HCT116 (cell line): ENCODE data around the gene ACOT11. TPM values are rescaled to one million over a fixed set of nuclear protein-coding genes. Genes with fewer than 3 reads are reported as not detected.

Experiments used
- ATAC-seq: fragments of 200-7000 bp; cut with Tn5 transposase; 2 replicates; pipeline ENCODE4 v1.9.1; 2020; ENCODE audit warnings: mild to moderate bottlenecking, moderate library complexity
- BruUV-seq: library from RNA; stranded (reverse); fragments of 400-500 nt; replicated peaks from 2 replicates; lab custom pipeline; 2021; lab: Mats Ljungman, UMichigan
- CTCF ChIA-PET: fragments of 300-600 bp; sonication (Branson Sonifier 250); formaldehyde crosslinking; loops from one replicate; lab custom pipeline; 2021; ENCODE audit warnings: antibody characterized with exemption; lab: Charles Lee
- POLR2A ChIA-PET: fragments of 300-600, 350-600 bp; sonication (Branson Sonifier 250); formaldehyde crosslinking; loops from one replicate; lab custom pipeline; 2021; ENCODE audit warnings: antibody characterized with exemption; lab: Charles Lee
- RAD21 ChIA-PET, 2 experiments: fragments of 300-600 bp; sonication (Branson Sonifier 250); formaldehyde crosslinking; loops; one replicate each; lab custom pipeline; 2023; ENCODE audit warnings: low total read pairs in 2 of 2; ENCODE audit not compliant: uncharacterized antibody in 2 of 2, unreplicated experiment in 2 of 2, low non-redundant PET in 1 of 2; lab: Charles Lee
- DNase-seq: peaks from one replicate; pipeline ENCODE4 v3.0.0-alpha.2; 2010; ENCODE audit warnings: low read depth, low spot score
- H2AFZ ChIP-seq: fragments of 200-600 bp; shearing (Covaris generic), sonication (generic); 2 replicates; pipeline ENCODE4 v1.6.1; 2017; ENCODE audit warnings: low read depth, mixed run types, mixed read lengths, antibody characterized with exemption, low read length; ENCODE audit not compliant: poor library complexity, severe bottlenecking
- H3K27ac ChIP-seq: 2 replicates; pipeline ENCODE4 v1.5.1; 2012; ENCODE audit warnings: low read depth, low read length
- H3K27me3 ChIP-seq: fragments of 200-600 bp; sonication (generic); 2 replicates; pipeline ENCODE4 v1.6.1; 2016; ENCODE audit warnings: mixed run types, low read length, mixed read lengths; ENCODE audit not compliant: insufficient read depth
- H3K36me3 ChIP-seq, 2 experiments: fragments of 200-500 bp in 1 of 2; fragments of 200-600 bp in 1 of 2; sonication (Bioruptor generic) in 1 of 2; sonication (generic) in 1 of 2; 2 replicates each; pipeline versions ENCODE4 v1.5.1 to v1.6.1; 2014 to 2016; ENCODE audit warnings: low read length in 2 of 2, inconsistent platforms in 1 of 2, mixed read lengths in 1 of 2, mixed run types in 1 of 2; ENCODE audit not compliant: insufficient read depth in 2 of 2, control insufficient read depth in 1 of 2
- H3K4me1 ChIP-seq, 2 experiments: fragments of 200-600 bp in 1 of 2; sonication (generic) in 1 of 2; 2 replicates each; pipeline versions ENCODE4 v1.5.1 to v1.6.1; 2012 to 2017; ENCODE audit warnings: low read length in 2 of 2, inconsistent platforms in 1 of 2, mild to moderate bottlenecking in 1 of 2, mixed read lengths in 1 of 2, mixed run types in 1 of 2, moderate library complexity in 1 of 2; ENCODE audit not compliant: insufficient read depth in 2 of 2, control insufficient read depth in 1 of 2
- H3K4me2 ChIP-seq: fragments of 200-600 bp; sonication (generic); 2 replicates; pipeline ENCODE4 v1.6.1; 2017; ENCODE audit warnings: mixed run types, low read length, mixed read lengths
- H3K4me3 ChIP-seq, 2 experiments: fragments of 200-600 bp in 1 of 2; sonication (generic) in 1 of 2; replicated peaks in 1 of 2; 2 replicates each; pipeline ENCODE4 v1.5.1; 2011 to 2016; ENCODE audit warnings: low read length in 2 of 2, control low read depth in 1 of 2, low read depth in 1 of 2, mild to moderate bottlenecking in 1 of 2, mixed read lengths in 1 of 2, mixed run types in 1 of 2
- H3K79me2 ChIP-seq: fragments of 200-600 bp; sonication (generic); 2 replicates; pipeline ENCODE4 v1.6.1; 2017; ENCODE audit warnings: mild to moderate bottlenecking, mixed run types, low read length, moderate library complexity, mixed read lengths; ENCODE audit not compliant: insufficient read depth
- H3K9ac ChIP-seq: fragments of 200-600 bp; sonication (generic); 2 replicates; pipeline ENCODE4 v1.6.1; 2016; ENCODE audit warnings: low read length, mixed read lengths
- H3K9me2 ChIP-seq: fragments of 200-600 bp; sonication (generic), shearing (Covaris generic); 2 replicates; pipeline ENCODE4 v1.6.1; 2017; ENCODE audit warnings: mixed run types, mild to moderate bottlenecking, moderate library complexity; ENCODE audit not compliant: insufficient read depth
- H3K9me3 ChIP-seq, 2 experiments: fragments of 200-500 bp in 1 of 2; fragments of 200-600 bp in 1 of 2; sonication (Bioruptor generic) in 1 of 2; sonication (generic) in 1 of 2; 2 replicates each; pipeline ENCODE4 v1.6.1; 2014 to 2017; ENCODE audit warnings: low read length in 2 of 2, mixed read lengths in 2 of 2, inconsistent platforms in 1 of 2, low read depth in 1 of 2, mild to moderate bottlenecking in 1 of 2, mixed run types in 1 of 2, moderate library complexity in 1 of 2; ENCODE audit not compliant: control insufficient read depth in 1 of 2, insufficient read depth in 1 of 2
- H4K20me1 ChIP-seq: fragments of 200-600 bp; sonication (generic), shearing (Covaris generic); 2 replicates; pipeline ENCODE4 v1.6.1; 2017; ENCODE audit warnings: mixed run types, mild to moderate bottlenecking, moderate library complexity; ENCODE audit not compliant: insufficient read depth
- ATF3 ChIP-seq: IDR thresholded peaks from 2 replicates; pipeline ENCODE4 v1.6.1; 2012
- CTCF ChIP-seq, 3 experiments: fragments of 200-600 bp in 1 of 3; sonication (generic) in 1 of 3; IDR thresholded peaks in 2 of 3; conservative IDR thresholded peaks in 1 of 3; 2 replicates each; pipeline ENCODE4 v1.5.1; 2012 to 2017; ENCODE audit warnings: low read depth in 2 of 3, low read length in 2 of 3, antibody characterized with exemption in 1 of 3, borderline replicate concordance in 1 of 3, control low read depth in 1 of 3, mild to moderate bottlenecking in 1 of 3, mixed read lengths in 1 of 3, mixed run types in 1 of 3, moderate library complexity in 1 of 3; ENCODE audit not compliant: insufficient read depth in 1 of 3
- EGR1 ChIP-seq: IDR thresholded peaks from 2 replicates; pipeline ENCODE4 v1.6.1; 2012; ENCODE audit warnings: low read depth
- EZH2 ChIP-seq: fragments of 200-600 bp; sonication (generic); IDR thresholded peaks from 2 replicates; pipeline ENCODE4 v1.6.1; 2017; ENCODE audit warnings: antibody characterized with exemption, mixed run types
- JUND ChIP-seq: IDR thresholded peaks from 2 replicates; pipeline ENCODE4 v1.6.1; 2012
- MAX ChIP-seq: IDR thresholded peaks from 2 replicates; pipeline ENCODE4 v1.6.1; 2012
- POLR2A ChIP-seq: IDR thresholded peaks from 2 replicates; pipeline ENCODE4 v1.7.0; 2011; ENCODE audit warnings: borderline replicate concordance; ENCODE audit not compliant: insufficient read depth, insufficient read length; ENCODE audit errors: extremely low read depth
- SP1 ChIP-seq: IDR thresholded peaks from 2 replicates; pipeline ENCODE4 v1.6.1; 2012; ENCODE audit warnings: low read depth
- SRF ChIP-seq: IDR thresholded peaks from 2 replicates; pipeline ENCODE4 v1.6.1; 2012; ENCODE audit warnings: low read depth
- ZBTB33 ChIP-seq: IDR thresholded peaks from 2 replicates; pipeline ENCODE4 v1.6.1; 2011; ENCODE audit warnings: mild to moderate bottlenecking, low read length, moderate library complexity; ENCODE audit not compliant: insufficient replicate concordance; ENCODE audit errors: extremely low read depth
- ZNF274 ChIP-seq: fragments of 200-500 bp; sonication (Bioruptor generic); IDR thresholded peaks from 2 replicates; pipeline ENCODE4 v1.6.1; 2014; ENCODE audit warnings: mild to moderate bottlenecking, low read depth, low read length, inconsistent platforms
- intact Hi-C: fragments of 100-400 bp; cut with micrococcal nuclease; formaldehyde crosslinking; loops from 2 replicates; pipeline ENCODE4 v1.10.0; 2022
- total RNA-seq: library from RNA; stranded (reverse); gene quantifications from one replicate; pipeline ENCODE4 v1.2.1, GENCODE V29; 2021; ENCODE audit not compliant: unreplicated experiment

Gene ACOT11
- total RNA-seq, 1 experiment from 2014 or later = 31.1 TPM

- BruUV-seq = no TSS peak
- Histone ChIP-seq H3K79me2 (no peaks in the 10 kb centered on the region), H2AFZ (no peak overlapping the region), H3K27me3 (no peaks in the 10 kb centered on the region), H3K9me3 (no peaks in the 10 kb centered on the region), H3K9ac (no peak overlapping the region), H3K27ac (no peak overlapping the region), H3K4me1 (peaks cover 13 to 23% of the 10 kb centered on the region in 2 experiments), H3K4me2 (no peak overlapping the region), H3K9me2 (no peaks in the 10 kb centered on the region), H4K20me1 (no peaks in the 10 kb centered on the region), H3K36me3 (no peaks in the 10 kb centered on the region), H3K4me3 (no peak overlapping the region)
- RAD21 ChIA-PET = no interaction called here
- CTCF ChIA-PET = no interaction called here
- intact Hi-C loops = no loop called here
- POLR2A ChIA-PET = no interaction called here
- ATAC-seq (no peak), DNase-seq (no peak)
- TF ChIP-seq EZH2 (no peak), SP1 (no peak), EGR1 (no peak), SRF (no peak), ZBTB33 (no peak), MAX (no peak), JUND (no peak), POLR2A (no peak), ATF3 (no peak), ZNF274 (no peak), CTCF (IDR thresholded peaks at IDR 0.05 in 2 of 3, conservative IDR thresholded peaks at IDR 0.05 in 1 of 3; ENCODE audit: borderline replicate concordance in 1 of 3, insufficient read depth in 1 of 3, low read depth in 2 of 3, low read length in 2 of 3) (no peak)
Observed at GRCh38 chr1:54501849-54502248, 46.2 kb upstream of the ACOT11 start.
